ENCODE results near the gene OR11A1.

Gene OR11A1

GRCh38 chr6:29488874-29489273, 32.0 kb upstream of the OR11A1 start:
- Histone ChIP-seq H4K20me1 (ENCODE audit: insufficient read depth, low read length) (no peaks in the 10 kb centered on the region), H3K4me3 (ENCODE audit: low read length) (no peak overlapping the region), H3K36me3 (replicated peaks; ENCODE audit: low read depth, low read length) (no peaks in the 10 kb centered on the region), H3K9ac (ENCODE audit: low read length) (no peak overlapping the region), H3K27me3 (ENCODE audit: low read depth, low read length) (no peaks in the 10 kb centered on the region), H2AFZ (ENCODE audit: low read depth, low read length) (no peak overlapping the region), H3K9me3 (ENCODE audit: insufficient read depth, low read length) (no peaks in the 10 kb centered on the region), H3K4me2 (ENCODE audit: low read length) (no peak overlapping the region), H3K27ac (ENCODE audit: low read length) (no peak overlapping the region), H3K4me1 (ENCODE audit: low read length) (no peaks in the 10 kb centered on the region), H3K79me2 (ENCODE audit: low read length) (no peaks in the 10 kb centered on the region)
- no peak for TF ChIP-seq EZH2phosphoT487 (IDR thresholded peaks at IDR 0.05; ENCODE audit: low read depth)
- TF ChIP-seq, protein P1, sequence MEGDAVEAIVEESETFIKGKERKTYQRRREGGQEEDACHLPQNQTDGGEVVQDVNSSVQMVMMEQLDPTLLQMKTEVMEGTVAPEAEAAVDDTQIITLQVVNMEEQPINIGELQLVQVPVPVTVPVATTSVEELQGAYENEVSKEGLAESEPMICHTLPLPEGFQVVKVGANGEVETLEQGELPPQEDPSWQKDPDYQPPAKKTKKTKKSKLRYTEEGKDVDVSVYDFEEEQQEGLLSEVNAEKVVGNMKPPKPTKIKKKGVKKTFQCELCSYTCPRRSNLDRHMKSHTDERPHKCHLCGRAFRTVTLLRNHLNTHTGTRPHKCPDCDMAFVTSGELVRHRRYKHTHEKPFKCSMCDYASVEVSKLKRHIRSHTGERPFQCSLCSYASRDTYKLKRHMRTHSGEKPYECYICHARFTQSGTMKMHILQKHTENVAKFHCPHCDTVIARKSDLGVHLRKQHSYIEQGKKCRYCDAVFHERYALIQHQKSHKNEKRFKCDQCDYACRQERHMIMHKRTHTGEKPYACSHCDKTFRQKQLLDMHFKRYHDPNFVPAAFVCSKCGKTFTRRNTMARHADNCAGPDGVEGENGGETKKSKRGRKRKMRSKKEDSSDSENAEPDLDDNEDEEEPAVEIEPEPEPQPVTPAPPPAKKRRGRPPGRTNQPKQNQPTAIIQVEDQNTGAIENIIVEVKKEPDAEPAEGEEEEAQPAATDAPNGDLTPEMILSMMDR (IDR thresholded peaks at IDR 0.05; ENCODE audit: low read depth, low read length) = no peak

DNA sequence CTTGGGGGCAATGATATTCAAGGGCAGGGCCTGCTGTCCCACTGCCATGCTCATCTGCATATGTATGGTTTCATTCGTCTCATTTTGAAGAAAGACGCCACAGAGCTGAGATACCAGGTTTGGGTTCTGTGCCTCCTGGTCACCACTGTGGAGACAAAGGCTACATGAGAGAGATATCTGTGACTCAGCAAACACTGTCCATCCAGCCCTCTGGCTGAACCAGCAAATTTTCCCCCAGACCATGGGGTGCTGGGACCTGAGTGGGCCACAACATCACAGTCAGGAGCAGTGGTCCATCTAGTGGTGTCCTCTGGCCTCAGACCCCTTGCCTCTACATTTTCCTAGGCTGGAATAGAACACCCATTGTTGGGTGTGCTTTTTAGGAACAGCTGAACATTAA, 30.8 kb upstream of the OR11A1 start, which contains the start of gene MAS1L:
Gene MAS1L (minus strand): TSS at position 297 of the 400 bp plus-strand sequence. CDS start 54 bp downstream, at position 243.
- Histone ChIP-seq H3K9me3 (ENCODE audit: insufficient read depth, low read length) (no peaks in the 10 kb centered on the region), H3K4me3 (ENCODE audit: low read length) (no peak within 1 kb of the TSS), H3K36me3 (replicated peaks; ENCODE audit: low read depth, low read length) (no peaks in the 10 kb centered on the region), H4K20me1 (ENCODE audit: insufficient read depth, low read length) (no peaks in the 10 kb centered on the region), H3K27me3 (ENCODE audit: low read depth, low read length) (no peaks in the 10 kb centered on the region), H3K4me1 (ENCODE audit: low read length) (no peaks in the 10 kb centered on the region), H2AFZ (ENCODE audit: low read depth, low read length) (no peak within 1 kb of the TSS), H3K79me2 (ENCODE audit: low read length) (no peaks in the 10 kb centered on the region), H3K4me2 (ENCODE audit: low read length) (no peak within 1 kb of the TSS), H3K27ac (ENCODE audit: low read length) (no peak within 1 kb of the TSS), H3K9ac (ENCODE audit: low read length) (no peak within 1 kb of the TSS)
- TF ChIP-seq, protein P1 (IDR thresholded peaks at IDR 0.05; ENCODE audit: low read depth, low read length) = no peak
- TF ChIP-seq EZH2phosphoT487 (IDR thresholded peaks at IDR 0.05; ENCODE audit: low read depth) = no peak

DNA sequence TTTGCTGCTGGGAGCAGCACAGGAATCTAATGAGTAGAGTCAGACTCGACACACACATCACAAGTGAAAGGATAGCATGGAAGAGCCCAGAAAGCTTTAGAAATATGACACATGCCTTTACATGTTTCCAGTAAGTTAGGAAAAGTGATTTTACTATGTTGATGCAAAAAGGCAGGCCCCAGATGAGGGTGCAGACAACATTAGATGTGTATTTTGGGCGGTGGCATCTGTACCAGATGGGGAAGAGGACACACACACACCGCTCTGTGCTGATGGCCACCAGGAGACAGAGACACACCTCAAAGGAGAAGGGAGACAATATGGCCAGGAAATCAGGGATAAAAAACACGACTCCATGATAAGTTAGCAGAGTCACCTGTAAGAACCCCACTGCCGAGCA, 30.3 kb upstream of the OR11A1 start:
- no peak overlapping the region for H3K27ac ChIP-seq (ENCODE audit: low read length)
- H3K9ac ChIP-seq (ENCODE audit: low read length) = no peak overlapping the region
- H4K20me1 ChIP-seq (ENCODE audit: insufficient read depth, low read length) = no peaks in the 10 kb centered on the region
- no peaks in the 10 kb centered on the region for H3K4me1 ChIP-seq (ENCODE audit: low read length)
- H3K9me3 ChIP-seq (ENCODE audit: insufficient read depth, low read length) = no peaks in the 10 kb centered on the region
- no peak overlapping the region for H3K4me3 ChIP-seq (ENCODE audit: low read length)
- no peaks in the 10 kb centered on the region for H3K79me2 ChIP-seq (ENCODE audit: low read length)
- TF ChIP-seq, protein P1 (IDR thresholded peaks at IDR 0.05; ENCODE audit: low read depth, low read length) = no peak
- TF ChIP-seq EZH2phosphoT487 (IDR thresholded peaks at IDR 0.05; ENCODE audit: low read depth) = no peak
- no peak overlapping the region for H2AFZ ChIP-seq (ENCODE audit: low read depth, low read length)
- no peak overlapping the region for H3K4me2 ChIP-seq (ENCODE audit: low read length)
- no peaks in the 10 kb centered on the region for H3K27me3 ChIP-seq (ENCODE audit: low read depth, low read length)
- no peaks in the 10 kb centered on the region for H3K36me3 ChIP-seq (replicated peaks; ENCODE audit: low read depth, low read length)

GRCh38 chr6:29486577-29486976, 29.7 kb upstream of the OR11A1 start:
- Histone ChIP-seq H2AFZ (ENCODE audit: low read depth, low read length) (no peak overlapping the region), H3K79me2 (ENCODE audit: low read length) (no peaks in the 10 kb centered on the region)
- TF ChIP-seq, protein P1 (IDR thresholded peaks at IDR 0.05; ENCODE audit: low read depth, low read length) = no peak
- no peak for TF ChIP-seq EZH2phosphoT487 (IDR thresholded peaks at IDR 0.05; ENCODE audit: low read depth)

More at GRCh38 chr6:29486577-29486976, 29.7 kb upstream of the OR11A1 start:
- no peaks in the 10 kb centered on the region for H3K4me1 ChIP-seq (ENCODE audit: low read length)
- H3K4me3 ChIP-seq (ENCODE audit: low read length) = no peak overlapping the region
- no peaks in the 10 kb centered on the region for H3K36me3 ChIP-seq (replicated peaks; ENCODE audit: low read depth, low read length)
- H3K9me3 ChIP-seq (ENCODE audit: insufficient read depth, low read length) = no peaks in the 10 kb centered on the region
- H3K9ac ChIP-seq (ENCODE audit: low read length) = no peak overlapping the region
- H3K4me2 ChIP-seq (ENCODE audit: low read length) = no peak overlapping the region
- H3K27ac ChIP-seq (ENCODE audit: low read length) = no peak overlapping the region
- no peaks in the 10 kb centered on the region for H4K20me1 ChIP-seq (ENCODE audit: insufficient read depth, low read length)
- H3K27me3 ChIP-seq (ENCODE audit: low read depth, low read length) = no peaks in the 10 kb centered on the region

Measured in OCI-LY3 (cell line).